GM18499 (cell line): ENCODE results near the gene HIBCH.
"Not testable (repeated sequence)": the region's sequence is repeated elsewhere in the genome, so short reads cannot be mapped to it uniquely, and the experiment has no call there.

Experiments used
- ATAC-seq: cut with Tn5 transposase; IDR thresholded peaks from one replicate; pipeline ENCODE4 v1.9.1; 2021; ENCODE audit warnings: moderate number of reproducible peaks; ENCODE audit not compliant: insufficient read depth, unreplicated experiment

The HIBCH gene

DNA sequence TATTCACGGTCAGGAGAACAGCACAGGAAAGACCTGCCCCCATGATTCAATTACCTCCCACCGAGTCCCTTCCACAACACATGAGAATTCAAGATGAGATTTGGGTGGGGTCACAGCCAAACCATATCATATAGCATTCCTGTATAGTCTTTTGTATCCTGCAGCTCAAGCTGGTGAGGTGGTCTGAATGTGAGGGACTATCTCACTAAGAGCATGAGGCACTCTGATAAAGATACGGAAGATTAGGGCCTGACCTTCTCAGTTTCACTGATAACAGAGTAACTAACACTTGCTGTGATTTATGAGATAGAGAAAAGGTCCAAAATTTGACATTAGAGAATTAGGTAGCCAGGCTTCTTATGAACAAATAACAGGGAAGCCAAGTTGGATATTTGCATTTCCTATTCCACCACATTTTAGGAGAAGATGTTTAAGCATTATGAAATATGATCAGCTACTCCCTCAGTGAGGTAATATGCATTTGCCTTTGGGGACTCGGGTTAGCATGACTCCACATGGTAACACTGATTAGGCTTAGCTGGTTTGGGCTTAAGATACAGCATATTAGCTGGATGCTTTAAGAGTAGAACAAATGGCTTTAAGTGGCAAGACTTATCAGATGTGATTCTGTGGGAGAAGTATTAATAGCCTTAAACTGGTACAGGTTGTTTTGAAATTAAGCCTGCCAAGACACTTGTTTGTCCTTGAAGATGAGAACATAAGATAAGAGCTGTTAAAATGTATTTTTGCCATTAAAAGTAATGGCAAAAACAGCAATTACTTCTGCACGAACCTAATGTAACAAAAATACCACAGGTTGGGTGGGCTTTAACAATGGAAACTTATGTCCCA, 150.2 kb downstream of the HIBCH start:
- no peak for ATAC-seq

- ATAC-seq = no peak
Measured at GRCh38 chr2:190167702-190168101, 151.9 kb downstream of the HIBCH start.

- no peak for ATAC-seq
Measured at GRCh38 chr2:190165491-190165890, 154.1 kb downstream of the HIBCH start.

GRCh38 chr2:190162851-190163250, 156.8 kb downstream of the HIBCH start:
- ATAC-seq = no peak

- no peak for ATAC-seq
Measured at GRCh38 chr2:190159453-190159852, 160.2 kb downstream of the HIBCH start.

GRCh38 chr2:190158798-190159434, 160.7 kb downstream of the HIBCH start:
- ATAC-seq = no peak

DNA sequence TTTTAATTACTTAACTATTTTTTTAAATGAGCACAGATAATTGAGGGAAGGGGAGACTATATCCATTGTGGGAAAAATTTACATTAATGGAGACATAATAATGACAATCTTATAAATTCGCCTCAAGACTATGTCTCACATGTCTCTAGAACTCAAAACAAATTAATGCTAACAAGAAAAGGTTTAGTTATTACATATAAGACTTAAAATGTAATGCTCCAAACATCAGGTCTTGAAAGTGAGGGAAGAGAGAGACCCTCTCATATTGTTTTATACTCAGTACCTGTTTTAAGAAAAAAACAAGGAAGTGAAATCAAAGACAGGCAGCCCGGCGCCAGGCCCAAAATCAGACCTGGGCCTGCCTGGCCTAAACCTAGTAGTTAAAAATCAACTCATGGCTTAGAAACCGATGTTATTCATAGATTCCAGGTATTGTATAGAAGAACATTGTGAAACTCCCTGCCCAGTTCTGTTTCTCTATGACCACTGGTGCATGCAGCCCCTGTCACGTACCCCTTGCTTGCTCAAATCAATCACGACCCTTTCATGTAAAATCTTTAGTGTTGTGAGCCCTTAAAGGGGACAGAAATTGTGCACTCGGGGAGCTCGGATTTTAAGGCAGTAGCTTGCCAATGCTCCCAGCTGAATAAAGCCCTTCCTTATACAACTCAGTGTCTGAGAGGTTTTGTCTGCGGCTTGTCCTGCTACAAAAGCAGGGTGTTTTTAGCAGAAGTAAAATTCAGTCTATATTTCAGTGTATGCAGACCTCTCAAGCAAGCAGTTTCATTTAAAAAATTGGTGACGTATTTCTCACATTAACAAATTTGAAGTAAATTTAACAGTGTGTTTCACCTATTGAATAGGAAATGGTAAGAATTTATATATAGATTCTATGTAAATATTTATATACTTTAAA, 161.8 kb downstream of the HIBCH start:
- not testable (repeated sequence) for ATAC-seq

GRCh38 chr2:190156530-190157212, 163.0 kb downstream of the HIBCH start:
- ATAC-seq = no peak
